ENCODE measurements around the gene ASCC3.

DNA sequence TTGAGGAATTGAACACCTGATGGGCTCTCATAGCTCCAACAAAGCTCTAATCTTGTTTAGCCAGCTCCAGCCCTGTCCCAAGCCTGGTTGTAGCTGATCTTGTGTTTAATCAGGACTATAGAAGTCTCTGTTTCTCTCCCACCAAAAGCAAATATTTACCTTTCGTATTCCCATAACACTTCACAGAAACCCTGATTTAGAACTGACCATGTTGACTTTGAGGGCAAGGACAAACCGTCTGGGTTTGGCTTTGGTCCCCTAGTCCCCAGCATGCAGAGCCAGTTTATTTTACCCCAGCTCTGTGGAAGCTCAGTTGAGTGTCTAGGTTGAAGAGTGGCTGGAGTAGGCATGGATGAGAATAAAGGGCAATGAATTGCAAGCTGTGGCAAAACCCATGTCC lies 398.4 kb downstream of the ASCC3 start:
- TF ChIP-seq, protein P1, sequence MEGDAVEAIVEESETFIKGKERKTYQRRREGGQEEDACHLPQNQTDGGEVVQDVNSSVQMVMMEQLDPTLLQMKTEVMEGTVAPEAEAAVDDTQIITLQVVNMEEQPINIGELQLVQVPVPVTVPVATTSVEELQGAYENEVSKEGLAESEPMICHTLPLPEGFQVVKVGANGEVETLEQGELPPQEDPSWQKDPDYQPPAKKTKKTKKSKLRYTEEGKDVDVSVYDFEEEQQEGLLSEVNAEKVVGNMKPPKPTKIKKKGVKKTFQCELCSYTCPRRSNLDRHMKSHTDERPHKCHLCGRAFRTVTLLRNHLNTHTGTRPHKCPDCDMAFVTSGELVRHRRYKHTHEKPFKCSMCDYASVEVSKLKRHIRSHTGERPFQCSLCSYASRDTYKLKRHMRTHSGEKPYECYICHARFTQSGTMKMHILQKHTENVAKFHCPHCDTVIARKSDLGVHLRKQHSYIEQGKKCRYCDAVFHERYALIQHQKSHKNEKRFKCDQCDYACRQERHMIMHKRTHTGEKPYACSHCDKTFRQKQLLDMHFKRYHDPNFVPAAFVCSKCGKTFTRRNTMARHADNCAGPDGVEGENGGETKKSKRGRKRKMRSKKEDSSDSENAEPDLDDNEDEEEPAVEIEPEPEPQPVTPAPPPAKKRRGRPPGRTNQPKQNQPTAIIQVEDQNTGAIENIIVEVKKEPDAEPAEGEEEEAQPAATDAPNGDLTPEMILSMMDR (IDR thresholded peaks at IDR 0.05), result no peak
- no peak for TF ChIP-seq ZFX (IDR thresholded peaks at IDR 0.05; ENCODE audit: borderline replicate concordance)

Data from 22Rv1 (cell line).